Measurements from ENCODE around the gene ARHGAP15. TPM values are rescaled to one million over a fixed set of nuclear protein-coding genes. Genes with fewer than 3 reads are reported as not detected.

Gene ARHGAP15
- total and polyA plus RNA-seq, 2 donors (not counting 1 experiment from before 2014, with no cell fraction given), result 0.07 TPM; not detected in 1

- Histone ChIP-seq H3K27ac (ENCODE audit: insufficient read depth, low read length) (no peak overlapping the region), H2AFZ (ENCODE audit: low read length) (no peak overlapping the region), H4K20me1 (ENCODE audit: control insufficient read depth, extremely low read depth, insufficient read depth, low read length) (no peaks in the 10 kb centered on the region), H3K4me1 (ENCODE audit: control insufficient read depth, extremely low read depth, insufficient read depth, low read length) (no peaks in the 10 kb centered on the region), H3K79me2 (ENCODE audit: control insufficient read depth, insufficient read depth, low read length) (no peaks in the 10 kb centered on the region), H3K4me3 (replicated peaks in 1 of 4; ENCODE audit: control extremely low read depth in 1 of 4, insufficient read depth in 1 of 4, low read depth in 3 of 4, low read length in 4 of 4) (no peak overlapping the region), H3K27me3 (ENCODE audit: control insufficient read depth, insufficient read depth, low read length) (no peaks in the 10 kb centered on the region), H3K9ac (ENCODE audit: insufficient read depth, low read length) (no peak overlapping the region), H3K9me3 (ENCODE audit: control insufficient read depth, insufficient read depth, low read depth, low read length) (no peaks in the 10 kb centered on the region), H3K36me3 (ENCODE audit: control insufficient read depth, insufficient read depth, low read length) (no peaks in the 10 kb centered on the region), H3K4me2 (ENCODE audit: extremely low read depth, insufficient read depth, low read length) (no peak overlapping the region)
- no peak for DNase-seq (ENCODE audit: low read depth in 2 of 2)
- TF ChIP-seq CTCF (conservative IDR thresholded peaks at IDR 0.05 in 1 of 2, IDR thresholded peaks at IDR 0.05 in 1 of 2; ENCODE audit: low read depth in 1 of 2, low read length in 2 of 2), result no peak
- TF ChIP-seq EZH2 (IDR thresholded peaks at IDR 0.05; ENCODE audit: low read length, missing control alignments), result no peak
These were observed 464.9 kb downstream of the ARHGAP15 start for GRCh38 chr2:143594161-143594560.

- Histone ChIP-seq H3K27me3 (ENCODE audit: control insufficient read depth, insufficient read depth, low read length) (no peaks in the 10 kb centered on the region), H2AFZ (ENCODE audit: low read length) (no peak overlapping the region), H3K9me3 (ENCODE audit: control insufficient read depth, insufficient read depth, low read depth, low read length) (no peaks in the 10 kb centered on the region), H3K36me3 (ENCODE audit: control insufficient read depth, insufficient read depth, low read length) (no peaks in the 10 kb centered on the region), H3K79me2 (ENCODE audit: control insufficient read depth, insufficient read depth, low read length) (no peaks in the 10 kb centered on the region), H4K20me1 (ENCODE audit: control insufficient read depth, extremely low read depth, insufficient read depth, low read length) (no peaks in the 10 kb centered on the region), H3K27ac (ENCODE audit: insufficient read depth, low read length) (no peak overlapping the region), H3K4me3 (replicated peaks in 1 of 4; ENCODE audit: control extremely low read depth in 1 of 4, insufficient read depth in 1 of 4, low read depth in 3 of 4, low read length in 4 of 4) (no peak overlapping the region), H3K4me1 (ENCODE audit: control insufficient read depth, extremely low read depth, insufficient read depth, low read length) (no peaks in the 10 kb centered on the region), H3K9ac (ENCODE audit: insufficient read depth, low read length) (no peak overlapping the region), H3K4me2 (ENCODE audit: extremely low read depth, insufficient read depth, low read length) (no peak overlapping the region)
- no peak for DNase-seq (ENCODE audit: low read depth in 2 of 2)
- no peak for TF ChIP-seq EZH2 (IDR thresholded peaks at IDR 0.05; ENCODE audit: low read length, missing control alignments)
- no peak for TF ChIP-seq CTCF (conservative IDR thresholded peaks at IDR 0.05 in 1 of 2, IDR thresholded peaks at IDR 0.05 in 1 of 2; ENCODE audit: low read depth in 1 of 2, low read length in 2 of 2)
These were observed 465.5 kb downstream of the ARHGAP15 start for GRCh38 chr2:143594745-143595144.

GRCh38 chr2:143600116-143600515 lies 470.9 kb downstream of the ARHGAP15 start:
- peak in 1 of 2 donors; percentile 50 for DNase-seq (ENCODE audit: low read depth in 2 of 2)
- Histone ChIP-seq H3K79me2 (ENCODE audit: control insufficient read depth, insufficient read depth, low read length) (no peaks in the 10 kb centered on the region), H2AFZ (ENCODE audit: low read length) (no peak overlapping the region)

More at GRCh38 chr2:143600116-143600515, 470.9 kb downstream of the ARHGAP15 start:
- H4K20me1 ChIP-seq (ENCODE audit: control insufficient read depth, extremely low read depth, insufficient read depth, low read length), result no peaks in the 10 kb centered on the region
- no peak overlapping the region for H3K27ac ChIP-seq (ENCODE audit: insufficient read depth, low read length)
- H3K4me2 ChIP-seq (ENCODE audit: extremely low read depth, insufficient read depth, low read length), result no peak overlapping the region
- H3K36me3 ChIP-seq (ENCODE audit: control insufficient read depth, insufficient read depth, low read length), result no peaks in the 10 kb centered on the region
- no peaks in the 10 kb centered on the region for H3K9me3 ChIP-seq (ENCODE audit: control insufficient read depth, insufficient read depth, low read depth, low read length)
- H3K9ac ChIP-seq (ENCODE audit: insufficient read depth, low read length), result no peak overlapping the region
- H3K4me3 ChIP-seq (replicated peaks in 1 of 4; ENCODE audit: control extremely low read depth in 1 of 4, insufficient read depth in 1 of 4, low read depth in 3 of 4, low read length in 4 of 4), result no peak overlapping the region
- H3K4me1 ChIP-seq (ENCODE audit: control insufficient read depth, extremely low read depth, insufficient read depth, low read length), result no peaks in the 10 kb centered on the region
- TF ChIP-seq EZH2 (IDR thresholded peaks at IDR 0.05; ENCODE audit: low read length, missing control alignments) (no peak), CTCF (conservative IDR thresholded peaks at IDR 0.05 in 1 of 2, IDR thresholded peaks at IDR 0.05 in 1 of 2; ENCODE audit: low read depth in 1 of 2, low read length in 2 of 2) (no peak)
- no peaks in the 10 kb centered on the region for H3K27me3 ChIP-seq (ENCODE audit: control insufficient read depth, insufficient read depth, low read length)

All from fibroblast of lung (primary cell).